K562 (cell line): Measurements from ENCODE around the gene UBE2D2. TPM values are rescaled to one million over a fixed set of nuclear protein-coding genes. Genes with fewer than 3 reads are reported as not detected.

ENCODE experiments used
- BRD9 ChIP-seq: fragments of 450-650 bp; IDR thresholded peaks from 2 replicates; pipeline ENCODE4 v1.6.1; 2018; ENCODE audit warnings: low read depth; ENCODE audit not compliant: partially characterized antibody
- CHD2 ChIP-seq: IDR thresholded peaks from 2 replicates; pipeline ENCODE4 v1.6.1; 2011; ENCODE audit warnings: low read depth, low read length
- CTCF ChIP-seq, 3 experiments: IDR thresholded peaks in 2 of 3; conservative IDR thresholded peaks in 1 of 3; 2 replicates each; pipeline ENCODE4 v1.5.1; 2011 to 2012; ENCODE audit warnings: low read length in 3 of 3, mild to moderate bottlenecking in 3 of 3, control low read depth in 2 of 3, improper control_type of control experiment in 1 of 3, inconsistent platforms in 1 of 3, low read depth in 1 of 3, mixed read lengths in 1 of 3, moderate library complexity in 1 of 3; ENCODE audit not compliant: insufficient read depth in 2 of 3
- FOXP1 ChIP-seq: sonication (generic); formaldehyde crosslinking; IDR thresholded peaks from 2 replicates; pipeline ENCODE4 v1.8.0; 2022; ENCODE audit warnings: mild to moderate bottlenecking, missing genetic modification reagents
- HDAC2 ChIP-seq: fragments of 450-650 bp; IDR thresholded peaks from 2 replicates; pipeline ENCODE4 v1.6.1; 2016; ENCODE audit warnings: mild to moderate bottlenecking
- HMG20B ChIP-seq: fragments of 250-450 bp; sonication (Bioruptor Pico); IDR thresholded peaks from 2 replicates; pipeline ENCODE4 v1.5.0; 2021; ENCODE audit warnings: mild to moderate bottlenecking
- L3MBTL2 ChIP-seq: fragments of 450-650 bp; IDR thresholded peaks from 2 replicates; pipeline ENCODE4 v1.6.1; 2016; ENCODE audit warnings: mild to moderate bottlenecking, moderate library complexity
- MAZ ChIP-seq, 2 experiments: fragments of 450-650 bp in 1 of 2; sonication (generic) in 1 of 2; formaldehyde crosslinking; IDR thresholded peaks in 1 of 2; conservative IDR thresholded peaks in 1 of 2; 2 replicates each; pipeline versions ENCODE4 v1.4.0 to v1.5.0; 2020; ENCODE audit warnings: mild to moderate bottlenecking in 1 of 2, missing genetic modification reagents in 1 of 2
- MED1 ChIP-seq: sonication (generic); formaldehyde crosslinking; IDR thresholded peaks from 2 replicates; pipeline ENCODE4 v1.8.1; 2023; ENCODE audit warnings: missing genetic modification reagents, borderline replicate concordance
- MYC ChIP-seq, 2 experiments: fragments of 250-450 bp in 1 of 2; sonication (Bioruptor Pico) in 1 of 2; IDR thresholded peaks; 2 replicates each; pipeline versions ENCODE4 v1.5.1 to v1.6.1; 2012 to 2021; ENCODE audit warnings: low read depth in 2 of 2, borderline replicate concordance in 1 of 2, improper control_type of control experiment in 1 of 2, low read length in 1 of 2, mild to moderate bottlenecking in 1 of 2, moderate library complexity in 1 of 2
- PKNOX1 ChIP-seq: fragments of 450-650 bp; IDR thresholded peaks from 2 replicates; pipeline ENCODE4 v1.6.1; 2016
- SFPQ ChIP-seq: fragments of 200-400 bp; formaldehyde crosslinking; IDR thresholded peaks from 2 replicates; pipeline ENCODE4 v1.6.1; 2017; ENCODE audit warnings: mild to moderate bottlenecking, low read depth, low read length, moderate library complexity
- SNIP1 ChIP-seq: fragments of 450-650 bp; IDR thresholded peaks from 2 replicates; pipeline ENCODE4 v1.7.1; 2017; ENCODE audit warnings: low read depth, mild to moderate bottlenecking
- TAF7 ChIP-seq: fragments of 450-650 bp; IDR thresholded peaks from 2 replicates; pipeline ENCODE4 v1.6.1; 2016; ENCODE audit warnings: missing genetic modification characterization, missing compliant biosample characterization
- ZBTB7A ChIP-seq: IDR thresholded peaks from 2 replicates; pipeline ENCODE4 v1.6.1; 2011; ENCODE audit warnings: low read depth, mild to moderate bottlenecking, low read length, moderate library complexity, borderline replicate concordance; ENCODE audit not compliant: control insufficient read depth
- ZC3H11A ChIP-seq: IDR thresholded peaks from 2 replicates; pipeline ENCODE4 v1.6.1; 2012; ENCODE audit warnings: low read depth, low read length, improper control_type of control experiment
- ZNF217 ChIP-seq: sonication (generic); formaldehyde crosslinking; IDR thresholded peaks from 2 replicates; pipeline ENCODE4 v1.8.0; 2022; ENCODE audit warnings: mild to moderate bottlenecking, missing genetic modification reagents
- ZNF518B ChIP-seq: fragments of 250-450 bp; sonication (Bioruptor Pico); IDR thresholded peaks from 2 replicates; pipeline ENCODE4 v1.5.0; 2021; ENCODE audit warnings: mild to moderate bottlenecking, moderate library complexity
- polyA plus RNA-seq, 8 experiments: library from polyadenylated mRNA; depleted of rRNA in 4 of 8; stranded (reverse) in 5 of 8; unstranded in 3 of 8; fragments of >200 nt; fragmentation: Nextera tagmentation in 2 of 8; fragmentation: Illumina TruSeq in 1 of 8; extraction: Ambion mirVana in 2 of 8; extraction: Trizol in 1 of 8; gene quantifications; 2 replicates each; pipeline versions ENCODE4 v1.2.1 to v1.2.3, GENCODE V29; 2011 to 2014; ENCODE audit warnings: inconsistent platforms in 1 of 8, missing spikeins in 1 of 8
- total RNA-seq, 7 experiments: library from RNA; depleted of rRNA in 6 of 7; stranded (reverse); fragments of >200 nt in 6 of 7; fragmentation: Illumina TruSeq in 2 of 7; extraction: Trizol in 2 of 7; gene quantifications; 2 replicates each; pipeline versions ENCODE4 v1.2.1 to v1.2.3, GENCODE V29; 2011 to 2021; ENCODE audit warnings: low replicate concordance in 1 of 7

UBE2D2 gene
- total and polyA plus RNA-seq, 9 of the 15 experiments (the other 6 are each of a cell fraction or from before 2014, with no cell fraction given), result 53.6 to 198 (median 122) TPM

GRCh38 chr5:139633295-139634027, 72.3 kb downstream of the UBE2D2 start (continued):
- no peak for TF ChIP-seq SFPQ
- 0 out of 2 replicates have a peak, but pooled peaks have one; percentile 15 for TF ChIP-seq ZC3H11A
- no peak for TF ChIP-seq FOXP1 (CRISPR knock-in tag)
- no peak for TF ChIP-seq ZNF518B (CRISPR knock-in tag)
- no peak for TF ChIP-seq ZNF217
- TF ChIP-seq MED1 (CRISPR knock-in tag), result no peak
- TF ChIP-seq MYC (IDR thresholded peaks at IDR 0.05; ENCODE audit: low read depth, low read length), result 0 out of 2 replicates have a peak, but pooled peaks have one; percentile 45
- TF ChIP-seq MYC (CRISPR knock-in tag; IDR thresholded peaks at IDR 0.05; ENCODE audit: borderline replicate concordance, low read depth), result no peak
- no peak for TF ChIP-seq TAF7 (tag)
- TF ChIP-seq L3MBTL2, result 0 out of 2 replicates have a peak, but pooled peaks have one; percentile 20
- TF ChIP-seq CTCF (IDR thresholded peaks at IDR 0.05 in 2 of 3, conservative IDR thresholded peaks at IDR 0.05 in 1 of 3; ENCODE audit: insufficient read depth in 2 of 3, low read depth in 1 of 3, low read length in 3 of 3), result peak; percentile 96 to 98 (median 97)
- peak; percentile 68 for TF ChIP-seq ZBTB7A
- peak in 1 of 2 experiments; percentile 59; a peak in 2 of 4 replicates for TF ChIP-seq MAZ (CRISPR knock-in tag; conservative IDR thresholded peaks at IDR 0.05 in 1 of 2, IDR thresholded peaks at IDR 0.05 in 1 of 2)
- TF ChIP-seq SNIP1, result no peak
- peak; percentile 44 for TF ChIP-seq PKNOX1
- TF ChIP-seq HMG20B (CRISPR knock-in tag), result no peak
- TF ChIP-seq CHD2, result no peak; the same call in 1 of the 2 replicates
- TF ChIP-seq HDAC2, result 0 out of 2 replicates have a peak, but pooled peaks have one; percentile 33
- peak; percentile 63 for TF ChIP-seq BRD9
